IMR-90 (cell line): ENCODE data around the gene DICER1. TPM values are rescaled to one million over a fixed set of nuclear protein-coding genes. Genes with fewer than 3 reads are reported as not detected.

ENCODE experiments used
- ATAC-seq: fragments of 200-7000 bp; cut with Tn5 transposase; 2 replicates; pipeline ENCODE4 v1.9.1; 2020; ENCODE audit warnings: low read depth, mild to moderate bottlenecking, moderate library complexity
- BruUV-seq: library from RNA; stranded (reverse); fragments of 400-500 nt; replicated peaks from 2 replicates; lab custom pipeline; 2021; lab: Mats Ljungman, UMichigan
- CTCF ChIA-PET: fragments of 300-600 bp; formaldehyde crosslinking; extraction: SDS; loops from one replicate; lab custom pipeline; 2021; ENCODE audit warnings: antibody characterized with exemption; lab: Yijun Ruan, JAX
- POLR2A ChIA-PET: fragments of 300-600 bp; sonication (Branson Sonifier 250); formaldehyde crosslinking; loops from one replicate; lab custom pipeline; 2022; ENCODE audit warnings: antibody characterized with exemption; ENCODE audit not compliant: unreplicated experiment; lab: Charles Lee
- DNase-seq: peaks from one replicate; pipeline ENCODE4 v3.0.0; 2013
- H2AFZ ChIP-seq: replicated peaks from 2 replicates; pipeline ENCODE3; 2013; ENCODE audit warnings: low read length, mild to moderate bottlenecking; ENCODE audit not compliant: poor library complexity
- H2AK5ac ChIP-seq: 2 replicates; pipeline ENCODE4 v1.6.1; 2013; ENCODE audit warnings: low read depth, low read length, inconsistent platforms
- H2AK9ac ChIP-seq: replicated peaks from 2 replicates; pipeline ENCODE3; 2013; ENCODE audit warnings: mild to moderate bottlenecking, low read depth, low read length, moderate library complexity; ENCODE audit not compliant: poor library complexity
- H2BK120ac ChIP-seq: 2 replicates; pipeline ENCODE4 v1.6.1; 2013; ENCODE audit warnings: low read depth, low read length, inconsistent platforms
- H2BK15ac ChIP-seq: 3 replicates; pipeline ENCODE4 v1.6.1; 2013; ENCODE audit warnings: low read depth, low read length, inconsistent platforms
- H2BK20ac ChIP-seq: 2 replicates; pipeline ENCODE4 v1.6.1; 2013; ENCODE audit warnings: low read depth, mild to moderate bottlenecking, inconsistent platforms, low read length, moderate library complexity
- H2BK5ac ChIP-seq: 2 replicates; pipeline ENCODE4 v1.6.1; 2013; ENCODE audit warnings: mild to moderate bottlenecking, low read depth, low read length, inconsistent platforms; ENCODE audit not compliant: poor library complexity, severe bottlenecking
- H3K14ac ChIP-seq: replicated peaks from 2 replicates; pipeline ENCODE4 v1.6.1; 2013; ENCODE audit warnings: low read depth, low read length, inconsistent platforms
- H3K18ac ChIP-seq: 2 replicates; pipeline ENCODE4 v1.6.1; 2013; ENCODE audit warnings: low read depth, low read length, control low read depth
- H3K23ac ChIP-seq: 2 replicates; pipeline ENCODE4 v1.6.1; 2013; ENCODE audit warnings: low read depth, low read length, inconsistent platforms
- H3K27ac ChIP-seq: 2 replicates; pipeline ENCODE4 v1.5.1; 2013; ENCODE audit warnings: mild to moderate bottlenecking, control low read depth, low read length; ENCODE audit not compliant: insufficient read depth
- H3K27me3 ChIP-seq: 2 replicates; pipeline ENCODE4 v1.6.1; 2013; ENCODE audit warnings: low read length; ENCODE audit not compliant: control insufficient read depth, insufficient read depth
- H3K36me3 ChIP-seq: 2 replicates; pipeline ENCODE4 v1.6.1; 2013; ENCODE audit warnings: low read length, mixed read lengths; ENCODE audit not compliant: control insufficient read depth, insufficient read depth
- H3K4ac ChIP-seq: 2 replicates; pipeline ENCODE4 v1.6.1; 2013; ENCODE audit warnings: low read depth, low read length, inconsistent platforms
- H3K4me1 ChIP-seq: 2 replicates; pipeline ENCODE4 v1.6.1; 2013; ENCODE audit warnings: low read length, mixed read lengths; ENCODE audit not compliant: control insufficient read depth, insufficient read depth
- H3K4me2 ChIP-seq: 2 replicates; pipeline ENCODE4 v1.6.1; 2013; ENCODE audit warnings: low read depth, mild to moderate bottlenecking, control low read depth, low read length, moderate library complexity
- H3K4me3 ChIP-seq: 2 replicates; pipeline ENCODE4 v1.5.1; 2013; ENCODE audit warnings: low read depth, mild to moderate bottlenecking, control low read depth, low read length, moderate library complexity; ENCODE audit not compliant: insufficient read depth
- H3K56ac ChIP-seq: 2 replicates; pipeline ENCODE4 v1.6.1; 2013; ENCODE audit warnings: low read length, inconsistent platforms; ENCODE audit not compliant: insufficient read depth; ENCODE audit errors: extremely low read depth
- H3K79me1 ChIP-seq, 2 experiments: 2 replicates each; pipeline ENCODE4 v1.6.1; 2013; ENCODE audit warnings: low read length in 2 of 2, inconsistent platforms in 1 of 2, low read depth in 1 of 2
- H3K9ac ChIP-seq: 2 replicates; pipeline ENCODE4 v1.6.1; 2013; ENCODE audit warnings: low read depth, low read length, control low read depth
- H3K9me1 ChIP-seq: 2 replicates; pipeline ENCODE4 v1.6.1; 2013; ENCODE audit warnings: low read length, inconsistent platforms; ENCODE audit not compliant: insufficient read depth
- H3K9me3 ChIP-seq: 2 replicates; pipeline ENCODE4 v1.6.1; 2013; ENCODE audit warnings: low read length; ENCODE audit not compliant: control insufficient read depth, insufficient read depth
- H4K20me1 ChIP-seq: 2 replicates; pipeline ENCODE4 v1.6.1; 2013; ENCODE audit warnings: low read length, inconsistent platforms; ENCODE audit not compliant: insufficient read depth
- H4K5ac ChIP-seq: 2 replicates; pipeline ENCODE4 v1.6.1; 2013; ENCODE audit warnings: mild to moderate bottlenecking, low read depth, low read length, control low read depth
- H4K8ac ChIP-seq, 2 experiments: 2 replicates each; pipeline ENCODE4 v1.6.1; 2013; ENCODE audit warnings: low read depth in 2 of 2, low read length in 2 of 2, control low read depth in 1 of 2, inconsistent platforms in 1 of 2
- H4K91ac ChIP-seq: 2 replicates; pipeline ENCODE4 v1.6.1; 2013; ENCODE audit warnings: low read depth, low read length, inconsistent platforms; ENCODE audit not compliant: insufficient read depth
- BHLHE40 ChIP-seq: fragments of 150-350 bp; IDR thresholded peaks from 2 replicates; pipeline ENCODE4 v1.6.1; 2016; ENCODE audit warnings: mild to moderate bottlenecking, low read depth, low read length
- CEBPB ChIP-seq: IDR thresholded peaks from 2 replicates; pipeline ENCODE4 v1.6.1; 2012; ENCODE audit warnings: low read depth, low read length, improper control_type of control experiment
- CHD1 ChIP-seq: IDR thresholded peaks from 2 replicates; pipeline ENCODE4 v1.6.1; 2012; ENCODE audit warnings: low read depth, low read length, improper control_type of control experiment
- CTCF ChIP-seq: conservative IDR thresholded peaks from 2 replicates; pipeline ENCODE4 v1.5.1; 2012; ENCODE audit warnings: mild to moderate bottlenecking, low read depth, low read length, improper control_type of control experiment
- FOS ChIP-seq: fragments of 150-350 bp; IDR thresholded peaks from 2 replicates; pipeline ENCODE4 v1.6.1; 2016; ENCODE audit warnings: low read depth, low read length
- MAFK ChIP-seq: IDR thresholded peaks from 2 replicates; pipeline ENCODE4 v1.6.1; 2012; ENCODE audit warnings: low read depth, low read length, improper control_type of control experiment
- MAZ ChIP-seq: IDR thresholded peaks from 2 replicates; pipeline ENCODE4 v1.6.1; 2012; ENCODE audit warnings: low read depth, mild to moderate bottlenecking, low read length, improper control_type of control experiment, moderate library complexity, borderline replicate concordance
- MXI1 ChIP-seq: IDR thresholded peaks from 2 replicates; pipeline ENCODE4 v1.6.1; 2012; ENCODE audit warnings: low read depth, mild to moderate bottlenecking, low read length, moderate library complexity, borderline replicate concordance
- NFE2L2 ChIP-seq: fragments of 150-350 bp; IDR thresholded peaks from 2 replicates; pipeline ENCODE4 v1.6.1; 2016; ENCODE audit warnings: low read depth, mild to moderate bottlenecking, low read length
- POLR2A ChIP-seq: IDR thresholded peaks from 2 replicates; pipeline ENCODE4 v1.6.1; 2012; ENCODE audit warnings: mild to moderate bottlenecking, low read depth, low read length
- RAD21 ChIP-seq: IDR thresholded peaks from 2 replicates; pipeline ENCODE4 v1.6.1; 2012; ENCODE audit warnings: low read length, improper control_type of control experiment
- RCOR1 ChIP-seq: IDR thresholded peaks from 2 replicates; pipeline ENCODE4 v1.6.1; 2012; ENCODE audit warnings: mild to moderate bottlenecking, low read length, improper control_type of control experiment; ENCODE audit not compliant: insufficient replicate concordance
- RFX5 ChIP-seq: IDR thresholded peaks from 2 replicates; pipeline ENCODE4 v1.8.0; 2012; ENCODE audit warnings: low read depth, mild to moderate bottlenecking, low read length, moderate library complexity
- SMC3 ChIP-seq: fragments of 150-350 bp; IDR thresholded peaks from 2 replicates; pipeline ENCODE4 v1.6.1; 2016; ENCODE audit warnings: low read depth, mild to moderate bottlenecking, antibody characterized with exemption, low read length, moderate library complexity
- USF2 ChIP-seq: fragments of 150-350 bp; IDR thresholded peaks from 2 replicates; pipeline ENCODE4 v1.6.1; 2017; ENCODE audit warnings: mild to moderate bottlenecking, antibody characterized with exemption, low read length, low read depth
- dilution Hi-C: fragments of 300-500 bp; cut with HindIII; formaldehyde crosslinking; loops from one replicate; pipeline ENCODE4 v1.14.3; 2018; ENCODE audit warnings: low sequenced_read_pairs; ENCODE audit not compliant: unreplicated experiment
- in situ Hi-C: fragments of 300-500 bp; cut with MboI; formaldehyde crosslinking; loops from 3 replicates; pipeline ENCODE4 v1.14.3; 2019; ENCODE audit warnings: low sequenced_read_pairs, inconsistent platforms, mixed read lengths
- intact Hi-C: fragments of 100-400 bp; cut with micrococcal nuclease; formaldehyde crosslinking; loops from 2 replicates; pipeline ENCODE4 v1.10.0; 2022
- polyA plus RNA-seq, 3 experiments: library from polyadenylated mRNA; depleted of rRNA; stranded (reverse); fragments of >200 nt; gene quantifications; 2 replicates each; pipeline ENCODE4 v1.2.3, GENCODE V29; 2012; ENCODE audit warnings: low replicate concordance in 1 of 3
- total RNA-seq: library from RNA; depleted of rRNA; stranded (reverse); fragments of >200 nt; gene quantifications from 2 replicates; pipeline ENCODE4 v1.2.3, GENCODE V29; 2012

The DICER1 gene
- total and polyA plus RNA-seq, 2 of the 4 experiments (the other 2 are of a cell fraction): 9.7 to 49.5 TPM

GRCh38 chr14:95049952-95050351, 107.4 kb downstream of the DICER1 start:
- Histone ChIP-seq H3K4me1 (peaks cover 13% of the 10 kb centered on the region), H3K9me3 (no peaks in the 10 kb centered on the region), H3K4ac (no peak overlapping the region), H3K56ac (no peak overlapping the region), H4K8ac (no peak overlapping the region), H2BK5ac (no peak overlapping the region), H2AK5ac (no peak overlapping the region), H4K20me1 (no peaks in the 10 kb centered on the region), H2AK9ac (no peak overlapping the region), H3K27me3 (peaks cover 6% of the 10 kb centered on the region; the same call in 1 of the 2 replicates), H2AFZ (no peak overlapping the region), H4K91ac (no peak overlapping the region), H3K4me3 (no peak overlapping the region), H4K5ac (no peak overlapping the region), H2BK120ac (no peak overlapping the region), H3K4me2 (no peak overlapping the region), H3K27ac (no peak overlapping the region), H3K9me1 (no peaks in the 10 kb centered on the region), H3K18ac (no peak overlapping the region), H3K79me1 (no peaks in the 10 kb centered on the region), H2BK15ac (no peak overlapping the region), H3K36me3 (no peaks in the 10 kb centered on the region), H3K9ac (no peak overlapping the region), H2BK20ac (no peak overlapping the region), H3K23ac (no peak overlapping the region), H3K14ac (no peak overlapping the region)
- ATAC-seq: no peak
- DNase-seq: no peak
- intact Hi-C loops (no loop called here), in situ Hi-C loops (no loop called here), dilution Hi-C loops (no loop called here)
- CTCF ChIA-PET: no interaction called here
- no TSS peak for BruUV-seq
- TF ChIP-seq RCOR1 (no peak), CHD1 (no peak), NFE2L2 (no peak), MXI1 (no peak), BHLHE40 (no peak), RFX5 (no peak), RAD21 (no peak), MAZ (no peak), CEBPB (no peak), MAFK (no peak), CTCF (no peak), FOS (no peak), POLR2A (no peak), SMC3 (no peak), USF2 (no peak)
- POLR2A ChIA-PET: no interaction called here
